ENCODE results near the gene ACOXL. TPM values are rescaled to one million over a fixed set of nuclear protein-coding genes. Genes with fewer than 3 reads are reported as not detected.
"Not testable (repeated sequence)": the region's sequence is repeated elsewhere in the genome, so short reads cannot be mapped to it uniquely, and the experiment has no call there.

ACOXL gene
- total RNA-seq, 1 experiment from 2014 or later, result not detected

- no peak for DNase-seq (ENCODE audit: low spot score)
Observed at GRCh38 chr2:111039628-111040383, 307.4 kb downstream of the ACOXL start.

- no peak for DNase-seq (ENCODE audit: low spot score)
Observed at GRCh38 chr2:111041398-111042202, 309.2 kb downstream of the ACOXL start.

GRCh38 chr2:111042261-111042660 is 309.9 kb downstream of the ACOXL start:
- DNase-seq (ENCODE audit: low spot score), result no peak

- DNase-seq (ENCODE audit: low spot score), result no peak
Observed at GRCh38 chr2:111042772-111043771, 310.7 kb downstream of the ACOXL start.

GRCh38 chr2:111044066-111044465 is 311.7 kb downstream of the ACOXL start:
- no peak for DNase-seq (ENCODE audit: low spot score)

- DNase-seq (ENCODE audit: low spot score), result not testable (repeated sequence)
Observed at GRCh38 chr2:111045236-111045635, 312.9 kb downstream of the ACOXL start.

GRCh38 chr2:111045771-111046444 is 313.5 kb downstream of the ACOXL start:
- DNase-seq (ENCODE audit: low spot score), result no peak

- DNase-seq (ENCODE audit: low spot score), result no peak
Observed at GRCh38 chr2:111046670-111047069, 314.3 kb downstream of the ACOXL start.

- DNase-seq (ENCODE audit: low spot score), result peak; percentile 10
Observed at GRCh38 chr2:111048856-111049768, 316.7 kb downstream of the ACOXL start.

GRCh38 chr2:111049792-111050640 is 317.6 kb downstream of the ACOXL start:
- DNase-seq (ENCODE audit: low spot score), result peak; percentile 59

- DNase-seq (ENCODE audit: low spot score), result no peak
Observed at GRCh38 chr2:111050701-111051376, 318.5 kb downstream of the ACOXL start.

- no peak for DNase-seq (ENCODE audit: low spot score)
Observed at GRCh38 chr2:111052621-111053020, 320.2 kb downstream of the ACOXL start.

- DNase-seq (ENCODE audit: low spot score), result no peak
Observed at GRCh38 chr2:111053266-111053665, 320.9 kb downstream of the ACOXL start.

GRCh38 chr2:111053825-111054515 is 321.6 kb downstream of the ACOXL start:
- no peak for DNase-seq (ENCODE audit: low spot score)

GRCh38 chr2:111054791-111055691 is 322.7 kb downstream of the ACOXL start:
- DNase-seq (ENCODE audit: low spot score), result no peak

GRCh38 chr2:111055735-111056134 is 323.4 kb downstream of the ACOXL start:
- DNase-seq (ENCODE audit: low spot score), result no peak

- no peak for DNase-seq (ENCODE audit: low spot score)
Observed at GRCh38 chr2:111057045-111057444, 324.7 kb downstream of the ACOXL start.

Data from A172 (cell line).